HepG2 (cell line): ENCODE results near the gene UBE2H. TPM values are rescaled to one million over a fixed set of nuclear protein-coding genes. Genes with fewer than 3 reads are reported as not detected.

Source experiments
- ATAC-seq: fragments of 200-7000 bp; cut with Tn5 transposase; 3 replicates; pipeline ENCODE4 v1.9.1; 2020; ENCODE audit warnings: mild to moderate bottlenecking, moderate library complexity
- BruUV-seq: library from RNA; stranded (reverse); fragments of 400-500 nt; replicated peaks from 2 replicates; lab custom pipeline; 2021; lab: Mats Ljungman, UMichigan
- CTCF ChIA-PET: fragments of 300-600 bp; formaldehyde crosslinking; extraction: SDS; loops from one replicate; lab custom pipeline; 2021; ENCODE audit warnings: low total read pairs, inconsistent platforms, low intra/inter-chr PET ratio; lab: Yijun Ruan, JAX
- POLR2A ChIA-PET: fragments of 350-600 bp; sonication (Branson Sonifier 250); formaldehyde crosslinking; loops from one replicate; lab custom pipeline; 2020; ENCODE audit warnings: antibody characterized with exemption, inconsistent platforms; lab: Yijun Ruan, JAX
- DNase-seq: peaks from one replicate; pipeline ENCODE4 v3.0.0-alpha.2; 2015; ENCODE audit warnings: low spot score
- FAIRE-seq: peaks from 3 replicates; lab custom pipeline; 2011; peaks lifted over from hg19 to GRCh38; lab: Jason Lieb, UNC
- H2AFZ ChIP-seq: one replicate; pipeline ENCODE4 v1.6.1; 2011; ENCODE audit warnings: low read length, inconsistent platforms
- H3K27ac ChIP-seq: fragments of 300-600 bp; 3 replicates; pipeline ENCODE4 v1.8.0; 2011; ENCODE audit warnings: mixed run types, mild to moderate bottlenecking, mixed read lengths, low read length, inconsistent platforms; ENCODE audit not compliant: insufficient read depth; ENCODE audit errors: extremely low read length
- H3K27me3 ChIP-seq, 2 experiments: fragments of 200-600 bp in 1 of 2; 2 replicates in 1 of 2; 3 replicates in 1 of 2; pipeline versions ENCODE4 v1.6.0 to v1.8.0; 2011; ENCODE audit warnings: low read length in 2 of 2, mild to moderate bottlenecking in 2 of 2, moderate library complexity in 2 of 2, inconsistent platforms in 1 of 2; ENCODE audit not compliant: insufficient read depth in 2 of 2, control insufficient read depth in 1 of 2
- H3K36me3 ChIP-seq, 2 experiments: fragments of 200-600 bp in 1 of 2; replicated peaks in 1 of 2; 2 replicates in 1 of 2; 3 replicates in 1 of 2; pipeline versions ENCODE4 v1.5.1 to v1.8.0; 2011; ENCODE audit warnings: low read length in 2 of 2, inconsistent platforms in 1 of 2; ENCODE audit not compliant: insufficient read depth in 2 of 2, control insufficient read depth in 1 of 2
- H3K4me1 ChIP-seq: 2 replicates; pipeline ENCODE4 v1.5.1; 2012; ENCODE audit warnings: low read length, inconsistent platforms; ENCODE audit not compliant: insufficient read depth
- H3K4me2 ChIP-seq: 2 replicates; pipeline ENCODE4 v1.6.0; 2011; ENCODE audit warnings: low read depth, low read length, inconsistent platforms
- H3K4me3 ChIP-seq, 3 experiments: fragments of 200-600 bp in 1 of 3; sonication (generic), shearing (Covaris generic) in 1 of 3; replicated peaks in 1 of 3; 2 replicates each; pipeline ENCODE4 v1.5.1; 2011 to 2016; ENCODE audit warnings: low read length in 3 of 3, inconsistent platforms in 2 of 3, low read depth in 2 of 3, mild to moderate bottlenecking in 2 of 3, control low read depth in 1 of 3, mixed read lengths in 1 of 3; ENCODE audit not compliant: insufficient read depth in 1 of 3
- H3K79me2 ChIP-seq: one replicate; pipeline ENCODE4 v1.6.1; 2011; ENCODE audit warnings: low read length, inconsistent platforms; ENCODE audit not compliant: insufficient read depth
- H3K9ac ChIP-seq: 2 replicates; pipeline ENCODE4 v1.6.0; 2011; ENCODE audit warnings: mild to moderate bottlenecking, low read depth, low read length, inconsistent platforms; ENCODE audit not compliant: insufficient read depth
- H3K9me3 ChIP-seq: 2 replicates; pipeline ENCODE4 v1.5.1; 2012; ENCODE audit warnings: mild to moderate bottlenecking, low read length
- H4K20me1 ChIP-seq: 2 replicates; pipeline ENCODE4 v1.6.0; 2011; ENCODE audit warnings: inconsistent platforms, mild to moderate bottlenecking, low read length, moderate library complexity; ENCODE audit not compliant: insufficient read depth
- ADNP ChIP-seq: sonication (generic); formaldehyde crosslinking; IDR thresholded peaks from 2 replicates; pipeline ENCODE4 v1.4.0; 2020; ENCODE audit warnings: missing genetic modification reagents
- ARID2 ChIP-seq: sonication (generic); formaldehyde crosslinking; IDR thresholded peaks from 2 replicates; pipeline ENCODE4 v1.8.1; 2022; ENCODE audit warnings: mild to moderate bottlenecking, missing genetic modification reagents, borderline replicate concordance
- CCAR2 ChIP-seq: fragments of 200-400 bp; formaldehyde crosslinking; optimal IDR thresholded peaks from 2 replicates; pipeline ENCODE3; 2018; ENCODE audit warnings: low read depth, mild to moderate bottlenecking, low read length, moderate library complexity
- CHD4 ChIP-seq: fragments of 200-600 bp; sonication (generic); IDR thresholded peaks from 2 replicates; pipeline ENCODE4 v1.7.0; 2017; ENCODE audit warnings: mild to moderate bottlenecking, low read length, borderline replicate concordance
- ELF4 ChIP-seq: sonication (generic); formaldehyde crosslinking; IDR thresholded peaks from 2 replicates; pipeline ENCODE4 v1.5.0; 2020; ENCODE audit warnings: missing genetic modification reagents, mild to moderate bottlenecking, moderate library complexity, borderline replicate concordance
- FOSL1 ChIP-seq: sonication (generic); formaldehyde crosslinking; IDR thresholded peaks from 2 replicates; pipeline ENCODE4 v1.9.0; 2021; ENCODE audit warnings: missing genetic modification reagents, borderline replicate concordance
- IRF2 ChIP-seq: IDR thresholded peaks from 2 replicates; pipeline ENCODE4 v1.6.1; 2018; ENCODE audit warnings: missing genetic modification reagents, missing compliant biosample characterization
- ISL2 ChIP-seq: sonication (generic); formaldehyde crosslinking; IDR thresholded peaks from 2 replicates; pipeline ENCODE4 v1.5.0; 2020; ENCODE audit warnings: missing genetic modification reagents
- KMT2A ChIP-seq: sonication (generic); formaldehyde crosslinking; IDR thresholded peaks from 2 replicates; pipeline ENCODE4 v1.4.0; 2020; ENCODE audit warnings: missing genetic modification reagents
- MEIS1 ChIP-seq: sonication (generic); formaldehyde crosslinking; IDR thresholded peaks from 2 replicates; pipeline ENCODE4 v1.9.0; 2021; ENCODE audit warnings: mild to moderate bottlenecking, missing genetic modification reagents, moderate library complexity, borderline replicate concordance
- MIER3 ChIP-seq: IDR thresholded peaks from 2 replicates; pipeline ENCODE4 v1.6.1; 2016; ENCODE audit warnings: missing compliant biosample characterization, borderline replicate concordance
- NAIF1 ChIP-seq: sonication (generic); formaldehyde crosslinking; IDR thresholded peaks from 2 replicates; pipeline ENCODE4 v1.5.0; 2020; ENCODE audit warnings: mild to moderate bottlenecking, missing genetic modification reagents, borderline replicate concordance
- NFIC ChIP-seq: IDR thresholded peaks from 2 replicates; pipeline ENCODE4 v1.6.1; 2012; ENCODE audit warnings: mild to moderate bottlenecking, low read length, inconsistent platforms
- PRMT3 ChIP-seq: sonication (generic); formaldehyde crosslinking; IDR thresholded peaks from 2 replicates; pipeline ENCODE4 v1.8.1; 2022; ENCODE audit warnings: low read depth, mild to moderate bottlenecking, moderate library complexity, missing genetic modification reagents, borderline replicate concordance
- SP140L ChIP-seq: sonication (generic); formaldehyde crosslinking; IDR thresholded peaks from 2 replicates; pipeline ENCODE4 v1.4.0; 2020; ENCODE audit warnings: missing genetic modification reagents, borderline replicate concordance
- SPEN ChIP-seq: sonication (generic); formaldehyde crosslinking; IDR thresholded peaks from 2 replicates; pipeline ENCODE4 v1.5.1; 2020; ENCODE audit warnings: low read depth, mild to moderate bottlenecking, missing genetic modification reagents
- ZFAT ChIP-seq: sonication (generic); formaldehyde crosslinking; conservative IDR thresholded peaks from 2 replicates; pipeline ENCODE4 v1.8.1; 2023; ENCODE audit warnings: missing genetic modification reagents, inconsistent platforms
- ZNF136 ChIP-seq: sonication (generic); formaldehyde crosslinking; IDR thresholded peaks from 2 replicates; pipeline ENCODE4 v1.8.1; 2022; ENCODE audit warnings: low read depth, mild to moderate bottlenecking, moderate library complexity, missing genetic modification reagents
- ZNF138 ChIP-seq: sonication (generic); formaldehyde crosslinking; IDR thresholded peaks from 2 replicates; pipeline ENCODE4 v1.5.0; 2020; ENCODE audit warnings: mild to moderate bottlenecking, low read depth, missing genetic modification reagents
- ZNF562 ChIP-seq: sonication (generic); formaldehyde crosslinking; IDR thresholded peaks from 2 replicates; pipeline ENCODE4 v1.8.0; 2022; ENCODE audit warnings: missing genetic modification reagents, borderline replicate concordance
- ZNF597 ChIP-seq: sonication (generic); formaldehyde crosslinking; IDR thresholded peaks from 2 replicates; pipeline ENCODE4 v1.5.0; 2020; ENCODE audit warnings: missing genetic modification reagents
- ZNF598 ChIP-seq: sonication (generic); formaldehyde crosslinking; IDR thresholded peaks from 2 replicates; pipeline ENCODE4 v1.5.1; 2020; ENCODE audit warnings: mild to moderate bottlenecking, missing genetic modification reagents, borderline replicate concordance
- ZNF775 ChIP-seq: sonication (generic); formaldehyde crosslinking; IDR thresholded peaks from 2 replicates; pipeline ENCODE4 v1.4.0; 2020; ENCODE audit warnings: missing genetic modification reagents, mild to moderate bottlenecking, moderate library complexity, borderline replicate concordance
- ZSCAN22 ChIP-seq: sonication (generic); formaldehyde crosslinking; IDR thresholded peaks from 2 replicates; pipeline ENCODE4 v1.4.0; 2020; ENCODE audit warnings: mild to moderate bottlenecking, missing genetic modification reagents
- WGBS: methylation state at CpG from one replicate; pipeline ENCODE4 v1.1.6; 2017; ENCODE audit warnings: low lambda C conversion rate; 5-methylcytosine and 5-hydroxymethylcytosine counted together
- in situ Hi-C: cut with HindIII; loops from 2 replicates; pipeline ENCODE4 v1.10.0; 2017; ENCODE audit warnings: low pct_unique_long_range_greater_than_20kb; ENCODE audit not compliant: extremely low pct_ligation_motif_present
- intact Hi-C: fragments of 100-400 bp; cut with micrococcal nuclease; formaldehyde crosslinking; loops from one replicate; pipeline ENCODE4 v1.10.0; 2022; ENCODE audit not compliant: unreplicated experiment
- polyA plus RNA-seq, 8 experiments: library from polyadenylated mRNA; depleted of rRNA in 3 of 8; stranded (reverse) in 7 of 8; unstranded in 1 of 8; fragments of >200 nt; fragmentation: Illumina TruSeq in 4 of 8; extraction: Trizol in 4 of 8; gene quantifications; 2 replicates each; pipeline versions ENCODE4 v1.2.1 to v1.2.3, GENCODE V29; 2011 to 2016; ENCODE audit warnings: low read depth in 4 of 8, missing spikeins in 1 of 8, mixed read lengths in 1 of 8; ENCODE audit not compliant: insufficient read depth in 1 of 8
- total RNA-seq, 5 experiments: library from RNA; depleted of rRNA; stranded (reverse); fragments of >200 nt; fragmentation: Illumina TruSeq; extraction: Trizol; gene quantifications; 2 replicates each; pipeline ENCODE4 v1.2.3, GENCODE V29; 2016; ENCODE audit warnings: low read depth in 1 of 5

The UBE2H gene
- total and polyA plus RNA-seq, 2 of the 13 experiments (the other 11 are each of a cell fraction or from before 2014, with no cell fraction given): 15.5 to 40.1 TPM

DNA sequence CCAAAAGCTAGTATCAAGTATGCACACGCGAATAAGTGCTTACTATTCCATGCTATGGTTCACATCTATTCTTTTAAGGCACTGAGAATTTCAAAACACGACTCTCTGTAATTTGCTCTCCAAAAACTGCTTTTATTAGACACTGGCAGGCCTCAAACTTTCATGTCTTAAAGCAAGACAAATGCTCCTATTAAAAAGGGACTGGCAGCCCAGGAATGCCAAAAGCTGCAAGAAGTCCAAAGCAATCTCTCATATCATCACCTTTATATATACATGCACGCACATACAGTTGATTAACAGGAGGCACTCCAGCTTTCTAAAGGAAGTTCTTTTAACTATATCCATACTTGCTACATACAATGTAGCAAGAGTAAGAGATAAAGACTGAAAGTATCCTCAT lies 34.8 kb downstream of the UBE2H start (continued):
- TF ChIP-seq IRF2 (CRISPR knock-in tag) (no peak), SP140L (CRISPR knock-in tag) (no peak), FOSL1 (CRISPR knock-in tag) (no peak), ISL2 (no peak), NFIC (no peak), ZFAT (CRISPR knock-in tag) (no peak), ADNP (CRISPR knock-in tag) (no peak), MIER3 (CRISPR knock-in tag) (no peak), ZNF597 (no peak), ZNF598 (CRISPR knock-in tag) (no peak), ZSCAN22 (no peak)

DNA sequence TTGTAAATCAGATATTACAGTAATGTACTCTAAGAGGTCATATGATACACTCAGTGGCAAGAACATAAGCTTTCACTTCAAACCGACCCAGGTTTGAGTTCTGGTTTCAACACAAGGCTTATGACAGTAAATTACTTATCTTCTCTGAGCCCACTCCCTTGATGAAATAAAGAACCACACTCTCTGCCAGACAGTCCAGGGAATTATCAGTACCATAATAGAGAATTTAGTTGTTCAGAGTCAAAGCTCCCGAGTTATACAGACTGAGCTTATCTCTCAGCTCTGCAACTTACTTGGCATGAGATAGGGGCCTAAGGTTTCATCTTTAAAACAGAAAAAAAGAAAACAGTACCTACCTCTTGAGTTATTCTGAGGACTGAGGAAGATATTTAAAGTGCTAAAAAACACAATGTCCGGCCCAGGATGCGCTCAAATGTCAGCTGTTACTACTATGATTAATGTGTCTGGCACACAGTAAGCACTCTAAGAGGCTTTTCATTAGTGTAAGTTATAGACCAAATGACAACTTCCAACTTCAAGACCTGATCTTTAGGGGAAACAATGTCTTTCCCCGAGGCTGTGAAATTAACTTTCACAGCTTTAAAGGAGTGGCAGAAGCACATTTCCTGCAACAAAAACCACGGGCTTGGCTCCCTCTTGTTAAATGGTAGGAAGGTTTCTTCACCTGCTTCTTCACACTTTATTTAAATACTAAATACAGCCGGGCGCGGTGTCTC lies 38.1 kb downstream of the UBE2H start:
- H3K27ac ChIP-seq: no peak overlapping the region
- peaks cover 55% of the 10 kb centered on the region for H4K20me1 ChIP-seq
- CTCF ChIA-PET: no interaction called here

More for the DNA sequence above, 38.1 kb downstream of the UBE2H start:
- intact Hi-C loops: no loop called here
- peaks cover 2 to 3% of the 10 kb centered on the region in 2 experiments; a peak in 2 of 5 replicates for H3K36me3 ChIP-seq
- in situ Hi-C loops: no loop called here
- H3K9ac ChIP-seq: no peak overlapping the region
- peaks cover 11% of the 10 kb centered on the region for H3K4me1 ChIP-seq
- H2AFZ ChIP-seq: no peak overlapping the region
- no TSS peak for BruUV-seq
- WGBS: 95% methylated on average over 9 of the region's 9 CpGs
- no peaks in the 10 kb centered on the region for H3K9me3 ChIP-seq
- no peak for ATAC-seq
- POLR2A ChIA-PET: no interaction called here
- H3K4me2 ChIP-seq: no peak overlapping the region
- TF ChIP-seq MEIS1 (CRISPR knock-in tag): no peak
- TF ChIP-seq CCAR2: no peak
- no peak for TF ChIP-seq ZNF138
- TF ChIP-seq PRMT3: no peak
- no peak for TF ChIP-seq ZNF136
- no peak for TF ChIP-seq KMT2A
- no peak for TF ChIP-seq ELF4 (CRISPR knock-in tag)
- no peak for TF ChIP-seq SPEN (CRISPR knock-in tag)
- TF ChIP-seq NAIF1 (CRISPR knock-in tag): no peak
- no peak for TF ChIP-seq ZNF562 (CRISPR knock-in tag)
- no peak for TF ChIP-seq ZNF775 (CRISPR knock-in tag)
- no peak for TF ChIP-seq CHD4
- no peak for TF ChIP-seq ARID2
- H3K4me3 ChIP-seq: no peak overlapping the region
- no peak for DNase-seq
- no peaks in the 10 kb centered on the region for H3K27me3 ChIP-seq
- no peak for FAIRE-seq
- peaks cover 39% of the 10 kb centered on the region for H3K79me2 ChIP-seq
